Omental fat pad (tissue), 4 donors: ENCODE data around the gene DCC. TPM values are rescaled to one million over a fixed set of nuclear protein-coding genes. Genes with fewer than 3 reads are reported as not detected.

ENCODE experiments used
- ATAC-seq: fragments of 150-250 bp; one replicate; pipeline ENCODE4 v1.9.1; 2016; ENCODE audit warnings: mild to moderate bottlenecking, moderate library complexity; ENCODE audit not compliant: low FRiP score
- DNase-seq: peaks from one replicate; pipeline ENCODE4 v3.0.0-alpha.2; 2019; ENCODE audit warnings: low spot score
- total RNA-seq, 4 donors: library from RNA; depleted of rRNA; stranded (reverse); fragments of >200 nt; gene quantifications; one replicate each; pipeline ENCODE4 v1.1.0, GENCODE V29; 2016
- TF ChIP-seq, protein P1 (sequence below), 3 donors: fragments of 450-650 bp; IDR thresholded peaks; one replicate each; pipeline ENCODE4 v1.5.1; 2016 to 2017; ENCODE audit warnings: antibody characterized with exemption in 3 of 3, mild to moderate bottlenecking in 3 of 3, moderate library complexity in 2 of 3

Gene DCC
- total RNA-seq, 4 donors from 2014 or later, result 0.12 to 0.63 TPM; not detected in 2

GRCh38 chr18:52875725-52876124 is 535.7 kb downstream of the DCC start:
- ATAC-seq (no peak), DNase-seq (no peak)
- TF ChIP-seq, protein P1, sequence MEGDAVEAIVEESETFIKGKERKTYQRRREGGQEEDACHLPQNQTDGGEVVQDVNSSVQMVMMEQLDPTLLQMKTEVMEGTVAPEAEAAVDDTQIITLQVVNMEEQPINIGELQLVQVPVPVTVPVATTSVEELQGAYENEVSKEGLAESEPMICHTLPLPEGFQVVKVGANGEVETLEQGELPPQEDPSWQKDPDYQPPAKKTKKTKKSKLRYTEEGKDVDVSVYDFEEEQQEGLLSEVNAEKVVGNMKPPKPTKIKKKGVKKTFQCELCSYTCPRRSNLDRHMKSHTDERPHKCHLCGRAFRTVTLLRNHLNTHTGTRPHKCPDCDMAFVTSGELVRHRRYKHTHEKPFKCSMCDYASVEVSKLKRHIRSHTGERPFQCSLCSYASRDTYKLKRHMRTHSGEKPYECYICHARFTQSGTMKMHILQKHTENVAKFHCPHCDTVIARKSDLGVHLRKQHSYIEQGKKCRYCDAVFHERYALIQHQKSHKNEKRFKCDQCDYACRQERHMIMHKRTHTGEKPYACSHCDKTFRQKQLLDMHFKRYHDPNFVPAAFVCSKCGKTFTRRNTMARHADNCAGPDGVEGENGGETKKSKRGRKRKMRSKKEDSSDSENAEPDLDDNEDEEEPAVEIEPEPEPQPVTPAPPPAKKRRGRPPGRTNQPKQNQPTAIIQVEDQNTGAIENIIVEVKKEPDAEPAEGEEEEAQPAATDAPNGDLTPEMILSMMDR (IDR thresholded peaks at IDR 0.05), result no peak

DNA sequence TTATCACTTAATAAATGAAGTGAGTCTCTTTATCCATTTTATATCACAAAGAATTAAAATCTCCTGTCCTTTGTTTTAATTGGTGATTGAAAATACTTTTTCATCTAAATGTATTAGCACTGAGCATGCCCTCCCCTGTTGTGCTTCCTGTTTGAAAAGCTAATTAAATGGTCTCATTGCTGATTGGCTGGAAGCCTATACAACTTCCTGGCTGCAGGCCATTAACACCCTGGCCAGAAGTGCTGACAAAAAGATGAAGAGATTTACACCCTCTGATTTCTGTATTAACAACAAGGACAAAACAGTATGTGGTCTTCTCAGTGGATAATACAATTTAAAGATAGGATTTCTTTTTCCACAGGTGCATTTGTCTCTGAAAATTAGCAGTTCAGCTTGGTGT is 548.0 kb downstream of the DCC start:
- ATAC-seq, result no peak
- no peak for DNase-seq

DNA sequence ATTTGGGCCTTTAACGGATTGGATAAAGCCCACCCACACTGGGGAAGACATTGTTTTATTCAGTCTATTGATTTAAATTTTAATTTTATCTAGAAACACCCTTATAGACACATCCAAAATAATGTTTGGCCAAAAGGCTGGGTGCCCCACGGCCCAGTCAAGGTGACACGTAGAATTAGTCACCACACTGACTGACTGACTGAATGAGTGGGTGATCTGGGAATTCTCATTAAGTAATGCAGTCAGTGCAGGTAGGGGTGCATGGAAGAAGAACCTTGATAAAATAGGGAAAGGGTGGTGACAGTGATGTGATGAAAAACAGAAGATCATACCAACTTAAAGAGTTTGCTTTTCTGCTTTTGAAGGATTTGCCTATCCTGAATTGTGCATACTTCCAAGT is 554.8 kb downstream of the DCC start:
- no peak for ATAC-seq
- DNase-seq, result no peak
- TF ChIP-seq, protein P1 (IDR thresholded peaks at IDR 0.05), result no peak

More for the DNA sequence above, 548.0 kb downstream of the DCC start:
- TF ChIP-seq, protein P1 (IDR thresholded peaks at IDR 0.05), result no peak

GRCh38 chr18:52897611-52898484 is 557.9 kb downstream of the DCC start:
- DNase-seq, result no peak
- ATAC-seq, result no peak
- TF ChIP-seq, protein P1 (IDR thresholded peaks at IDR 0.05), result no peak

DNA sequence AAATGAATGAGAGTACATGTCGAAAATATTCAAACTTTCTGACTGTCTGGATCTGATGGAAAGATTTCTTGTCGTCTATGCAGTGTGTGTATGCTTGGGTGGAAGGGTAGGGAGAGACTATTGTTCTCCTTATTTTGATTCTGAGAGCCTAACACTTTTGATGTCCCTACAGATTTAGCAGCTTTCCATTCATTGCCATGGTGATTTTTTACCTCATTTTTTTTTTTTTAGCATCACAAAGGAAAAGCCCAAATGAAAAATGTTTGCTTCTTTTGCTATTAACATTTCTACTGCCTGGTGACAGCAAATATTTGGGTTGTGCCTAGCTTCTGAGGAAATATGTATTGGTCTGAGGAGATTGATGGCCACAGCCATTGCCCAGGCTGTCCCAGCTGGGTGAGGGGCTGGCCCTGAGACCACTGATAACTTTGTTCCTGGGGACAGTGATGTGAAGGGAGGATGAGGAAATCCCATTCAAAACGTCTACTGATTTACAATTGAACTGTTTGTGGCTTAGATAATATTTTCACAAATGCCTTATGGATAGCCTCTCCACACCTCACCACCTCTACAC is 558.6 kb downstream of the DCC start:
- DNase-seq, result no peak
- no peak for ATAC-seq
- TF ChIP-seq, protein P1 (IDR thresholded peaks at IDR 0.05), result no peak

GRCh38 chr18:52902188-52902587 is 562.2 kb downstream of the DCC start:
- TF ChIP-seq, protein P1 (IDR thresholded peaks at IDR 0.05), result no peak
- ATAC-seq (no peak), DNase-seq (no peak)

- no peak for ATAC-seq
- TF ChIP-seq, protein P1 (IDR thresholded peaks at IDR 0.05), result no peak
- no peak for DNase-seq
Observed at GRCh38 chr18:52903857-52904256, 563.9 kb downstream of the DCC start.
